ENCODE data around the gene VAX1. TPM values are rescaled to one million over a fixed set of nuclear protein-coding genes. Genes with fewer than 3 reads are reported as not detected.

VAX1 gene
- total RNA-seq, 3 donors from 2014 or later: not detected

GRCh38 chr10:117152668-117153067 lies 14.6 kb upstream of the VAX1 start:
- DNase-seq: no peak
- ATAC-seq: no peak
- intact Hi-C loops (cut with DNase I, micrococcal nuclease): no loop called here
- TF ChIP-seq CTCF (IDR thresholded peaks at IDR 0.05): no peak
- Histone ChIP-seq H3K4me3 (no peak overlapping the region), H3K36me3 (ENCODE audit: low read depth) (no peaks in the 10 kb centered on the region), H3K9me3 (no peaks in the 10 kb centered on the region), H3K4me1 (ENCODE audit: low read depth) (no peaks in the 10 kb centered on the region)

- intact Hi-C loops (cut with DNase I, micrococcal nuclease): no loop called here
- H3K36me3 ChIP-seq (ENCODE audit: low read depth): no peaks in the 10 kb centered on the region
- H3K9me3 ChIP-seq: peaks cover 3% of the 10 kb centered on the region
- no peak overlapping the region for H3K4me3 ChIP-seq
- H3K4me1 ChIP-seq (ENCODE audit: low read depth): no peaks in the 10 kb centered on the region
- TF ChIP-seq CTCF (IDR thresholded peaks at IDR 0.05): no peak
- DNase-seq: no peak
- no peak for ATAC-seq
Measured at GRCh38 chr10:117148284-117148683, 10.2 kb upstream of the VAX1 start.

GRCh38 chr10:117145019-117145418 lies 6.9 kb upstream of the VAX1 start:
- no peak for TF ChIP-seq CTCF (IDR thresholded peaks at IDR 0.05)
- Histone ChIP-seq H3K4me3 (no peak overlapping the region), H3K4me1 (ENCODE audit: low read depth) (no peaks in the 10 kb centered on the region), H3K9me3 (peaks cover 3% of the 10 kb centered on the region), H3K36me3 (ENCODE audit: low read depth) (no peaks in the 10 kb centered on the region)
- intact Hi-C loops (cut with DNase I, micrococcal nuclease): no loop called here
- no peak for ATAC-seq
- no peak for DNase-seq

GRCh38 chr10:117143103-117143823 lies 5.2 kb upstream of the VAX1 start:
- Histone ChIP-seq H3K4me3 (no peak overlapping the region), H3K36me3 (ENCODE audit: low read depth) (no peaks in the 10 kb centered on the region), H3K4me1 (ENCODE audit: low read depth) (no peaks in the 10 kb centered on the region), H3K9me3 (peaks cover 3% of the 10 kb centered on the region)
- TF ChIP-seq CTCF (IDR thresholded peaks at IDR 0.05): no peak
- intact Hi-C loops (cut with DNase I, micrococcal nuclease): no loop called here
- DNase-seq (no peak), ATAC-seq (no peak)

- TF ChIP-seq CTCF (IDR thresholded peaks at IDR 0.05): no peak
- H3K9me3 ChIP-seq: peaks cover 3% of the 10 kb centered on the region
- no peaks in the 10 kb centered on the region for H3K36me3 ChIP-seq (ENCODE audit: low read depth)
- H3K4me1 ChIP-seq (ENCODE audit: low read depth): peaks cover 11% of the 10 kb centered on the region
- ATAC-seq (no peak), DNase-seq (no peak)
- intact Hi-C loops (cut with DNase I, micrococcal nuclease): no loop called here
- H3K4me3 ChIP-seq: no peak overlapping the region
Measured at GRCh38 chr10:117140525-117140902, 2.4 kb upstream of the VAX1 start.
